Measurements from ENCODE around the gene ILKAP.
A peak's percentile ranks its signal among the peaks of the same experiment; 100 is the strongest.

GRCh38 chr2:238160206-238161129, 43.0 kb downstream of the ILKAP start:
- peak in 2 of 3 experiments; percentile 21 to 34; a peak in 2 of 6 replicates for TF ChIP-seq CTCF (IDR thresholded peaks at IDR 0.05 in 2 of 3, conservative IDR thresholded peaks at IDR 0.05 in 1 of 3; ENCODE audit: borderline replicate concordance in 1 of 3, insufficient read depth in 1 of 3, low read depth in 2 of 3, low read length in 2 of 3)
- TF ChIP-seq POLR2A (IDR thresholded peaks at IDR 0.05; ENCODE audit: borderline replicate concordance, extremely low read depth, insufficient read depth, insufficient read length): no peak
- peak; percentile 26; the same call in 1 of the 2 replicates for TF ChIP-seq RAD21 (IDR thresholded peaks at IDR 0.05; ENCODE audit: low read depth)
- TF ChIP-seq SP1 (IDR thresholded peaks at IDR 0.05; ENCODE audit: low read depth): no peak
- no peak for TF ChIP-seq CEBPB (IDR thresholded peaks at IDR 0.05; ENCODE audit: low read depth)
